Mesothelial cell of epicardium (in vitro differentiated cells): Measurements from ENCODE around the gene KLHL35. TPM values are rescaled to one million over a fixed set of nuclear protein-coding genes. Genes with fewer than 3 reads are reported as not detected.

ENCODE experiments used
- DNase-seq, 2 experiments: peaks; one replicate each; pipeline ENCODE4 v3.0.0; 2021; ENCODE audit warnings: low spot score in 2 of 2; ENCODE audit not compliant: unreplicated experiment in 2 of 2
- H3K27ac Mint-ChIP-seq: 2 replicates; pipeline ENCODE4 v1.8.0; 2021; ENCODE audit warnings: mixed read lengths
- H3K27me3 Mint-ChIP-seq: 2 replicates; pipeline ENCODE4 v1.8.0; 2021; ENCODE audit warnings: low read depth, mixed read lengths
- H3K36me3 Mint-ChIP-seq: 2 replicates; pipeline ENCODE4 v1.8.0; 2021; ENCODE audit warnings: mixed read lengths
- H3K4me1 Mint-ChIP-seq: 2 replicates; pipeline ENCODE4 v1.8.0; 2021; ENCODE audit warnings: mixed read lengths
- H3K4me3 Mint-ChIP-seq: 2 replicates; pipeline ENCODE4 v1.8.0; 2021; ENCODE audit warnings: mild to moderate bottlenecking, moderate library complexity, mixed read lengths
- H3K9me3 Mint-ChIP-seq: 2 replicates; pipeline ENCODE4 v1.8.0; 2021; ENCODE audit warnings: mixed read lengths
- total RNA-seq: library from RNA; stranded (reverse); gene quantifications from 3 replicates; pipeline ENCODE4 v1.2.1, GENCODE V29; 2021
- TF ChIP-seq, protein P1 (sequence below): fragments of 200-600 bp; sonication (generic); IDR thresholded peaks from one replicate; pipeline ENCODE4 v1.5.0; 2021; ENCODE audit warnings: antibody characterized with exemption; ENCODE audit not compliant: unreplicated experiment

KLHL35 gene
- total RNA-seq, 1 donor from 2014 or later = 0.67 TPM

DNA sequence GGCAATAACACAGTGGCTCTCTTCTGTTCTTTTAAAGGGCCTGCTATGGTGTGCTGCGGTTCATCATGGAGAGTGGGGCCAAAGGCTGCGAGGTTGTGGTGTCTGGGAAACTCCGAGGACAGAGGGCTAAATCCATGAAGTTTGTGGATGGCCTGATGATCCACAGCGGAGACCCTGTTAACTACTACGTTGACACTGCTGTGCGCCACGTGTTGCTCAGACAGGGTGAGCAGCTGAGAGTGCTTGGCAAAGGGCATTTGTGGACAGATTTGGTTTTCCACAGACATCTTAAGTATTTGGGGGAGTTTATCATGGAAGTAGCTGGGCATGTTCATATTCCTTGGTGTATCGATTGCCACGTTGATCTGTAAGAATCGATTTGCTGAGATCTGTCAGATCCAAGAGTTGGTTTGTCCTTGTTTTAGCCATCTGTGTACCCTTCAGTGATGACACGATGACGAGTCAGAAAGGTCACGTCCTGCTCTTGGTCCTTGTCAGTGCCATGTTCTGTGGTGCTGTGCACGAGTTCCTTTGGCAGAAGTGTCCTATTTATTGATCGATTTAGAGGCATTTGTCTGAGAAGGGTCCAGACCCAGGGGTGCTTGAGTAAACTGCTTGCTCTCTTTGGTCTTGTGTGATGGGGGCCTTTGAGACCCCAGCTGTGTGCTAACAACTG, 28.9 kb downstream of the KLHL35 start:
- Mint-ChIP-seq H3K27me3 (no peaks in the 10 kb centered on the region), H3K27ac (no peak overlapping the region), H3K4me1 (peaks cover 31% of the 10 kb centered on the region), H3K9me3 (no peaks in the 10 kb centered on the region), H3K36me3 (peaks cover 50% of the 10 kb centered on the region), H3K4me3 (no peak overlapping the region)
- TF ChIP-seq, protein P1, sequence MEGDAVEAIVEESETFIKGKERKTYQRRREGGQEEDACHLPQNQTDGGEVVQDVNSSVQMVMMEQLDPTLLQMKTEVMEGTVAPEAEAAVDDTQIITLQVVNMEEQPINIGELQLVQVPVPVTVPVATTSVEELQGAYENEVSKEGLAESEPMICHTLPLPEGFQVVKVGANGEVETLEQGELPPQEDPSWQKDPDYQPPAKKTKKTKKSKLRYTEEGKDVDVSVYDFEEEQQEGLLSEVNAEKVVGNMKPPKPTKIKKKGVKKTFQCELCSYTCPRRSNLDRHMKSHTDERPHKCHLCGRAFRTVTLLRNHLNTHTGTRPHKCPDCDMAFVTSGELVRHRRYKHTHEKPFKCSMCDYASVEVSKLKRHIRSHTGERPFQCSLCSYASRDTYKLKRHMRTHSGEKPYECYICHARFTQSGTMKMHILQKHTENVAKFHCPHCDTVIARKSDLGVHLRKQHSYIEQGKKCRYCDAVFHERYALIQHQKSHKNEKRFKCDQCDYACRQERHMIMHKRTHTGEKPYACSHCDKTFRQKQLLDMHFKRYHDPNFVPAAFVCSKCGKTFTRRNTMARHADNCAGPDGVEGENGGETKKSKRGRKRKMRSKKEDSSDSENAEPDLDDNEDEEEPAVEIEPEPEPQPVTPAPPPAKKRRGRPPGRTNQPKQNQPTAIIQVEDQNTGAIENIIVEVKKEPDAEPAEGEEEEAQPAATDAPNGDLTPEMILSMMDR = no peak
- DNase-seq = no peak

DNA sequence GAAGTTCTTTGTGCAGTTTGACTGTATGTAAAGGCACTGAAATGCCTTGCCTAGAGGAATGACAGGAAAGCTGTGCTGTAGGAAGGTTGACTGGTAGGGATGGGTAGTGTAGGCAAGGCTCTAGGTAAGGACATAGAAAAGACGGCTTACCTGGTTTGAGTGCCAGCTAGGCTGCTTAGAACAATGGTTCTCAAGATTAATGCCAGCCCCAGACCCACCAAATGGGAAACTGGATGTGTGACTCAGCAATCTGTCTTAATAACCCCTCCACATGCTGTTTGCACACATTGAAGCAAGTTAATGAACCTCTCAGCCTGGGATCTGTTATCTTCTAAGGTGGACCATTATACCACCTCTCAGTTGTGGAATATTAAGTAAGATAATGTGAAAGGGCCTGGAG, 30.0 kb downstream of the KLHL35 start:
- no peaks in the 10 kb centered on the region for H3K9me3 Mint-ChIP-seq
- H3K27ac Mint-ChIP-seq = peak overlapping the region; percentile 69
- TF ChIP-seq, protein P1 = no peak
- no peaks in the 10 kb centered on the region for H3K27me3 Mint-ChIP-seq
- peaks cover 46% of the 10 kb centered on the region for H3K36me3 Mint-ChIP-seq
- H3K4me1 Mint-ChIP-seq = peaks cover 32% of the 10 kb centered on the region
- no peak for DNase-seq
- peak overlapping the region; percentile 41 for H3K4me3 Mint-ChIP-seq

DNA sequence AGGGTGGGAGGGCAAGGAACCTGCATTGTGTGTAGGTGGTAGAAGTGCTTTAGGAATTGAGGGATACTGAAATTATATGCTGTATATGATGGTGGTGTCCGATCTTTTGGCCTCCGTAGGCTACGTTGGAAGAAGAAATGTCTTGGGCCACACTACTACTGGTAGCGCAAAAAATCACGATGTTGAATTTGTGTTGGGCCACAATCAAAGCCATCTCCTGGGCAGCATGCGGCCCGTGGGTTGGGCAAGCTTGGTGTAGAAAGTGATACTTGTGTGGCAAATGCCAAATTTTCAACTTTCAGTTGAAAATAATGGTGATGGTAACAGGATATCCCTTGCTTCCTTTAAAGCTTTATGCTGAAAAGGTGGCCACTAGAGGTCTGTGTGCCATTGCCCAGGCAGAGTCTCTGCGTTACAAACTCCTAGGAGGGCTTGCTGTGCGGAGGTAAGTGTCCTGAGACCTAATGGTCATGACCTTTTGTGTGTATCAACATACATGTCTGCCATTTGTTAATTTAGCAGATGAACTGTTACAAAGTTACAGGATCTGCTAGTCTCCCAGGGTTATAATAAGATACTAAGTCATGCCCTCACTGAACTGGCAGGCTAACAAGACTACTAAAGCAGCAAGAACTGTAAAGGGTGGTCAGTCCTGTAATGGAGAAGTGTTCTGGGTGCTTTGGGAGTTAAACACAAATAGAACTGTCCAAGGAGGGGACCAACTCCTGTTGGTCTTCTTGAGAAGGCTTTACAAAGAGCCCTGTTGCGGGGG, 30.8 kb downstream of the KLHL35 start:
- Mint-ChIP-seq H3K27me3 (no peaks in the 10 kb centered on the region), H3K36me3 (peaks cover 41% of the 10 kb centered on the region), H3K27ac (peak overlapping the region; percentile 69), H3K4me1 (peaks cover 32% of the 10 kb centered on the region), H3K9me3 (no peaks in the 10 kb centered on the region), H3K4me3 (peak overlapping the region; percentile 98)
- TF ChIP-seq, protein P1 = no peak
- no peak for DNase-seq

DNA sequence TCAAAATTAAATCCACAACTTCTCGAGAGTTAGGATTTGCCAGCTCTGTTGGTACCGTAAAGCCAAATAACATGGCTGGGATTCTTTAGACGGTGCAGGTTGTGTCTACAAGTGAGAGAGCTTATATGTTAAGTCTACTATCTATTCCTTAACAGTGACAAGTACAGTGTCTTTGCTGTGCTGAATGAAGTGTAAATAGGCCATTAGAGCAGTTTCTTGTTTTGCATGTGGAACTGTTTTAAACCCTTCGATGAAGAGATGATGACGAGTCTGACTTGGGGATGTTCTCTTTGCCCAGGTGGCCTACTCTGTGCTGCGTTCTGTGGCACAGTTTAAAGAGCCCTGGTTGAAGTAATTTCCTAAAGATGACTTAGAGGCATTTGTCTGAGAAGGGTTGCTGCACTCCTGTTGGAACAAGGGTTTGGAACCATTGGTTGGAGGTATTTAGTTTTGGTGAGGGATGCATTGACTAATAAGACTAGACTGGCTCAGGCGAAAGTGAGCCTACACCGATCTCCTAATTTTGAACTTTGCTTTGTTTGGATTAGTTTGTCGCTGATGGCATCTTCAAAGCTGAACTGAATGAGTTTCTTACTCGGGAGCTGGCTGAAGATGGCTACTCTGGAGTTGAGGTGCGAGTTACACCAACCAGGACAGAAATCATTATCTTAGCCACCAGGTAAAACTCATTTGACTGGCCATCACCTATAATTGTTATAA, 32.7 kb downstream of the KLHL35 start:
- Mint-ChIP-seq H3K9me3 (no peaks in the 10 kb centered on the region), H3K36me3 (peaks cover 31% of the 10 kb centered on the region), H3K4me3 (peak overlapping the region; percentile 98), H3K27me3 (peaks cover 3% of the 10 kb centered on the region), H3K4me1 (peaks cover 32% of the 10 kb centered on the region), H3K27ac (peak overlapping the region; percentile 99)
- DNase-seq = no peak
- TF ChIP-seq, protein P1 = no peak

DNA sequence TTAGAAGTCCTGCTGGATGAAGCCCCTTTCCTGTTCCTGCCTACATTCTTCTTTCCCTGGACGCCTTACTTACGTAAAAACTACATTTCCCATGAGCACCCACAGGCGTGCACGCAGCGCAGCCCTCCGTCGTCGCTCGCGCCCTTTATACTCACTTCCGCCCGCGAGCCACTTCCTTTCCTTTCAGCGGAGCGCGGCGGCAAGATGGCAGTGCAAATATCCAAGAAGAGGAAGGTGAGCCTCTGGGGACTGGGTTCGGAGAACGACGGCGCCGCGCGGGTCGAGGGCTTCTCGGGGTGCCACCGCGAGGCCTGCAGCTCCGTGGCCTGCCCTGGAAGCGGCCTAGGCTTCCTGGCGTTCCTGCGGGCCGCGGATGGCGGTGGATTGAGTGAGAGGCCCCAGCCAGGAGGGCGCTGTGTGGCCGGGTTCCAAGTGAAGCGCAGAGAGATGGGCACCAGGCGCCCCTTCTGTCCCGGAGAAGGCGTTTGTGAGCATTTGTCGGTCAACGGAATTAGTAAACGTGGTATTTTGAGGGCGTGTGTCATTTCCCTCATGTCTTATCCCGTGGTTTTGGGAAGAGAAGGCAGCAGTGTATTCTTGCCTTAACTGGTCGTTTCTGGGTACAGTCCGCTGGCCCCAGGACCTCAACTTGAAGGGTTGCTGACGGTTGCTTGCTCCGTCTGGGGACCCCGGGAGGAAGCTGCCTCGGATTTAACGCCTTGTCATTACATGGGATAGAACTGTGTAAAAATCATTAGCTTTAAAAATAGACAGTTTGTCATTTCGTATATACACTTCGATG, 33.5 kb downstream of the KLHL35 start, which contains the start of gene RPS3:
RPS3 (plus strand) TSS at position 175 of the 802 bp plus-strand sequence; CDS start at position 205, 30 bp downstream.
- peaks cover 31% of the 10 kb centered on the region for H3K36me3 Mint-ChIP-seq
- TF ChIP-seq, protein P1 = no peak
- peak within 1 kb of the TSS; percentile 98 for H3K4me3 Mint-ChIP-seq
- H3K4me1 Mint-ChIP-seq = peaks cover 32% of the 10 kb centered on the region
- peak within 1 kb of the TSS; percentile 99 for H3K27ac Mint-ChIP-seq
- H3K9me3 Mint-ChIP-seq = no peaks in the 10 kb centered on the region
- peak; percentile 78 to 89 for DNase-seq
- peaks cover 3% of the 10 kb centered on the region for H3K27me3 Mint-ChIP-seq
